Common myeloid progenitor, CD34-positive (primary cell): ENCODE data around the gene HAUS3.
A peak's percentile ranks its signal among the peaks of the same experiment; 100 is the strongest.
"Not testable (repeated sequence)": the region's sequence is repeated elsewhere in the genome, so short reads cannot be mapped to it uniquely, and the experiment has no call there.

Experiments
- CTCF ChIA-PET: fragments of 350-600 bp; sonication (Branson Sonifier 250); formaldehyde crosslinking; loops from one replicate; lab custom pipeline; 2021; ENCODE audit warnings: antibody characterized with exemption; lab: Charles Lee
- POLR2A ChIA-PET: fragments of 350-600 bp; sonication (Branson Sonifier 250); formaldehyde crosslinking; loops from one replicate; lab custom pipeline; 2021; ENCODE audit warnings: antibody characterized with exemption; lab: Charles Lee
- DNase-seq, 3 donors: peaks; one replicate each; pipeline versions ENCODE4 v3.0.0 to v3.0.0-alpha.2; 2013
- H3K27ac ChIP-seq, 2 experiments: 1 replicate in 1 of 2; 2 replicates in 1 of 2; pipeline ENCODE4 v1.7.0; 2013; ENCODE audit warnings: inconsistent platforms in 2 of 2, low read length in 2 of 2, mild to moderate bottlenecking in 2 of 2, low read depth in 1 of 2, moderate library complexity in 1 of 2; ENCODE audit not compliant: severe bottlenecking in 2 of 2, insufficient read depth in 1 of 2, poor library complexity in 1 of 2
- H3K27me3 ChIP-seq, 5 experiments: replicated peaks in 2 of 5; 1 replicate in 3 of 5; 2 replicates in 2 of 5; pipeline versions ENCODE4 v1.6.1 to v1.7.0; 2013; ENCODE audit warnings: low read length in 4 of 5, mild to moderate bottlenecking in 2 of 5, moderate library complexity in 2 of 5, inconsistent platforms in 1 of 5; ENCODE audit not compliant: insufficient read depth in 5 of 5, control insufficient read depth in 4 of 5
- H3K36me3 ChIP-seq, 4 experiments: 1 replicate in 2 of 4; 2 replicates in 2 of 4; pipeline versions ENCODE4 v1.6.1 to v1.7.0; 2013; ENCODE audit warnings: low read length in 3 of 4, control low read depth in 1 of 4, mild to moderate bottlenecking in 1 of 4; ENCODE audit not compliant: control insufficient read depth in 4 of 4, insufficient read depth in 4 of 4
- H3K4me1 ChIP-seq, 4 experiments: 1 replicate in 3 of 4; 2 replicates in 1 of 4; pipeline versions ENCODE4 v1.6.1 to v1.7.1; 2013; ENCODE audit warnings: low read length in 3 of 4, mild to moderate bottlenecking in 3 of 4, control low read depth in 1 of 4, inconsistent platforms in 1 of 4, moderate library complexity in 1 of 4; ENCODE audit not compliant: control insufficient read depth in 4 of 4, insufficient read depth in 4 of 4; ENCODE audit errors: control extremely low read depth in 1 of 4
- H3K4me3 ChIP-seq, 7 experiments: 1 replicate in 4 of 7; 2 replicates in 3 of 7; pipeline versions ENCODE4 v1.5.1 to v1.7.0; 2013; ENCODE audit warnings: mild to moderate bottlenecking in 7 of 7, low read length in 6 of 7, moderate library complexity in 6 of 7, inconsistent platforms in 2 of 7, low read depth in 2 of 7, control low read depth in 1 of 7; ENCODE audit not compliant: insufficient read depth in 4 of 7, control insufficient read depth in 1 of 7; ENCODE audit errors: extremely low read depth in 1 of 7
- H3K9me3 ChIP-seq, 5 experiments: 1 replicate in 4 of 5; 2 replicates in 1 of 5; pipeline versions ENCODE4 v1.6.1 to v1.7.1; 2013; ENCODE audit warnings: low read length in 4 of 5, mild to moderate bottlenecking in 2 of 5, inconsistent platforms in 1 of 5, low read depth in 1 of 5, moderate library complexity in 1 of 5; ENCODE audit not compliant: control insufficient read depth in 4 of 5, insufficient read depth in 2 of 5; ENCODE audit errors: control extremely low read depth in 1 of 5
- WGBS: methylation state at CpG from one replicate; pipeline ENCODE4 v1.1.5; 2013; ENCODE audit not compliant: insufficient coverage; 5-methylcytosine and 5-hydroxymethylcytosine counted together

The HAUS3 gene

DNA sequence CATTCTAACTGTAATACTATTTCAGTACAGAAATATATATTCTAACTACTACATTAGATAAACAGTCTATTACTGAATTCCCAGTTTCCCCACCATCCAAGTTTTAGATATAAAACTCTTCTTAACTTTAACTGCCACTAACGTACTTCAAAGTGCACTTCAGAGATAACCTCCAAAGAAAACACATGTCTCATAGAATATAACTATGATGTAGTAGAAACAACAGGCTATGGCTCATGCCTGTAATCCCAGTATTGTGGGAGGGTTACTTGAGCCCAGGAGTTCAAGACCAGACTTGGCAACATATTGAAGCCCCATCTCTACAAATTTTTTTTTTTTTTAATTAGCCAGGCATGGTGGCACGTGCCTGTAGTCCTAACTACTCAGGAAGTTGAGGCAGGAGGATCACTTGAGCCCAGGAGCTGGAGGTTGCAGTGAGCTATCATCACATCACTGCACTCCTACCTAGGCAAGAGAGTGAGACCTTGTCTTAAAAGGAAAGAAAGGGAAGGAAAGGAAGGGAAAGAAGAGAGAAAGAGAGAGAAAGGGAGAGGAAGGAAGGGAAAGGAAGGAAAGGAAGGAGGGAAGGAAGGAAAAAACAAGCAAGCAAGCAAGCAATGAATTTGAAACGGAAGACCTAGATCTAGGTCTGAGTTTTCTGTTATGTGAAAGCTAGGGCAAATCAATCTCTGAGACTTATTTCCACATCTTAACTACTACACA lies 4.8 kb downstream of the HAUS3 start:
- no peak overlapping the region for H3K27ac ChIP-seq
- DNase-seq: no peak
- no peak overlapping the region for H3K4me3 ChIP-seq
- POLR2A ChIA-PET: interaction anchor here (1.7 kb wide), 1 partner anchor 17 kb away, joined by 4 read pairs; no protein-coding TSS in a partner anchor
- peaks cover 16 to 28% (median 23%) of the 10 kb centered on the region in 4 experiments for H3K4me1 ChIP-seq
- CTCF ChIA-PET: interaction anchor here (1.2 kb wide), 1 partner anchor 17 kb away, joined by 5 read pairs; no protein-coding TSS in a partner anchor
- no CpG with 5 or more reads among the region's 3 CpGs for WGBS
- H3K27me3 ChIP-seq: no peaks in the 10 kb centered on the region
- H3K36me3 ChIP-seq: peaks cover 11 to 22% (median 15%) of the 10 kb centered on the region in 4 experiments
- no peaks in the 10 kb centered on the region for H3K9me3 ChIP-seq

GRCh38 chr4:2231082-2231481 lies 10.8 kb downstream of the HAUS3 start:
- POLR2A ChIA-PET: interaction anchor here (0.6 kb wide), 1 partner anchor 142 kb away, joined by 3 read pairs; no protein-coding TSS in a partner anchor
- Histone ChIP-seq H3K36me3 (peaks cover 10 to 29% (median 15%) of the 10 kb centered on the region in 4 experiments), H3K27me3 (no peaks in the 10 kb centered on the region), H3K4me3 (no peak overlapping the region), H3K27ac (no peak overlapping the region), H3K9me3 (no peaks in the 10 kb centered on the region), H3K4me1 (no peaks in the 10 kb centered on the region)
- 100% methylated on average over 3 of the region's 6 CpGs for WGBS
- no peak for DNase-seq
- CTCF ChIA-PET: interaction anchor here (1.5 kb wide), 1 partner anchor 11 kb away, joined by 7 read pairs; no protein-coding TSS in a partner anchor

GRCh38 chr4:2226261-2226660 lies 15.7 kb downstream of the HAUS3 start:
- H3K27ac ChIP-seq: no peak overlapping the region
- no peaks in the 10 kb centered on the region for H3K27me3 ChIP-seq
- DNase-seq: no peak
- WGBS: 82% methylated on average over 2 of the region's 2 CpGs
- CTCF ChIA-PET: interaction anchor here (0.8 to 1.9 kb wide), 2 partner anchors 10 to 128 kb away, joined by 3 to 7 read pairs; no protein-coding TSS in a partner anchor
- H3K9me3 ChIP-seq: no peaks in the 10 kb centered on the region
- no peaks in the 10 kb centered on the region for H3K4me1 ChIP-seq
- POLR2A ChIA-PET: no interaction called here
- H3K36me3 ChIP-seq: peaks cover 12 to 25% (median 14%) of the 10 kb centered on the region in 4 experiments
- no peak overlapping the region for H3K4me3 ChIP-seq

DNA sequence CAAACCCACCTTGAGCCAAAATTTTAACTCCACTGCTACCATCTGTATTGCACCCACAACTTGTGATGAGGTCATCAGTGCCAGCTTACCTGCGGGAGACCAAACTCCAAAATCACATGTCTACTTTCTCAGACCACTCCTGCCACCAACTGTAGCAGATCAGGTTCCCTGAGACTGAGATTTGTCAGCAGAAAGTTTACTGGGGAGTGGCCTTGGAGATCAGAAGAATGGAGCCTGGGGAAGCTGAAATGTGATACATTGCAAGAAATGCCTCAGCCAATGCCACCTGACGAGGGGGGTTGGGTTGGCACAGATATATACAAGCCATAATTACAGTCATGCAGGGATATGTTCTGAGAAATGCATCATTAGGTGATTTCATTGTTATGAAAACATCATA lies 19.1 kb downstream of the HAUS3 start:
- 100% methylated on average over 1 of the region's 2 CpGs for WGBS
- Histone ChIP-seq H3K27ac (no peak overlapping the region), H3K4me3 (no peak overlapping the region), H3K27me3 (no peaks in the 10 kb centered on the region), H3K9me3 (no peaks in the 10 kb centered on the region), H3K4me1 (peaks cover 0 to 3% (median under 1%) of the 10 kb centered on the region in 4 experiments), H3K36me3 (peaks cover 12 to 17% (median 14%) of the 10 kb centered on the region in 4 experiments)
- ChIA-PET CTCF (interaction anchor here (1.0 kb wide), 1 partner anchor 138 kb away, joined by 3 read pairs; no protein-coding TSS in a partner anchor), POLR2A (no interaction called here)
- DNase-seq: no peak

GRCh38 chr4:2221378-2221777 lies 20.5 kb downstream of the HAUS3 start:
- DNase-seq, H3K4me3 ChIP-seq, H3K9me3 ChIP-seq, POLR2A ChIA-PET, H3K27ac ChIP-seq, H3K4me1 ChIP-seq, H3K27me3 ChIP-seq: not testable (repeated sequence)
- CTCF ChIA-PET: interaction anchor here (1.2 to 2.6 kb wide), 4 partner anchors 11 to 240 kb away, joined by 3 to 16 read pairs (median 8); no protein-coding TSS in a partner anchor
- 100% methylated on average over 1 of the region's 4 CpGs for WGBS
- H3K36me3 ChIP-seq: peaks cover 8 to 14% (median 9%) of the 10 kb centered on the region in 4 experiments

- ChIA-PET POLR2A (interaction anchor here (0.6 to 1.5 kb wide), 2 partner anchors 18 to 51 kb away, joined by 4 read pairs; no protein-coding TSS in a partner anchor), CTCF (interaction anchor here (0.6 to 2.6 kb wide), 29 partner anchors 9 to 248 kb away, joined by 3 to 16 read pairs (median 4); partner anchors contain the start of gene RNF4)
- Histone ChIP-seq H3K4me3 (no peak overlapping the region), H3K4me1 (peaks cover 0 to 3% (median under 1%) of the 10 kb centered on the region in 4 experiments), H3K27me3 (no peaks in the 10 kb centered on the region), H3K9me3 (no peaks in the 10 kb centered on the region), H3K36me3 (peaks cover 6 to 14% (median 8%) of the 10 kb centered on the region in 4 experiments), H3K27ac (no peak overlapping the region)
- peak; percentile 60 to 81 (median 72) for DNase-seq
- WGBS: 14% methylated on average over 10 of the region's 10 CpGs
These were observed 21.8 kb downstream of the HAUS3 start for GRCh38 chr4:2220016-2220630.
